ENCODE measurements around the gene KMT2C. TPM values are rescaled to one million over a fixed set of nuclear protein-coding genes. Genes with fewer than 3 reads are reported as not detected.
A peak's percentile ranks its signal among the peaks of the same experiment; 100 is the strongest.

The KMT2C gene
- total and polyA plus RNA-seq, 8 donors = 10.1 to 64.1 (median 53.3) TPM

- no peak for DNase-seq
- Histone ChIP-seq H3K4me3 (no peak overlapping the region), H3K36me3 (peaks cover 9 to 88% (median 18%) of the 10 kb centered on the region in 3 donors), H3K4me1 (no peaks in the 10 kb centered on the region), H3K27me3 (no peaks in the 10 kb centered on the region), H3K27ac (no peak overlapping the region), H3K9me3 (no peaks in the 10 kb centered on the region)
- WGBS, 2 donors = 91 to 92% methylated on average over 11 of the region's 11 CpGs
- FAIRE-seq = no peak
- intact Hi-C loops (cut with DNase I) = no loop called here
- TF ChIP-seq CTCF (IDR thresholded peaks at IDR 0.05) = no peak
- ATAC-seq = peak in 2 of 4 donors; percentile 24 to 27
Measured at GRCh38 chr7:152158801-152159587, 276.8 kb downstream of the KMT2C start.

DNA sequence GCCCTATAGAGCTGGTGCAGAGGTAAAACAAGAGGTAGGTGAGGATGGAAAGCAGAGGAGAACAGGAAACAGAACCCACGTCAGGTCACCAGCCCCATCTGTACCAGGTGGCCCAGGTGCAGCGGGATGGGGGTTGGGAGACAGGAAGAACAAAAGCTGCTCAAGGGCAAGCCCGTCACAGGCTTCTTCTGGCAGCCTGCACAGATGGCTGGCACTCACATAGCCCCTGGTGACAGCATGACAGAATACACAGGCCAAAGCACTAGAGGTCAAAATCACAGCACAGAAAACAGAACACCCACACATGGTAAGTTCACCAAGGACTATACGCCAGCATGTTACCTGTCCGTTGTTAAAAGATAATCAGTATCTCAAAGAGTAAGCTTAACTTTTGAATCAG lies 283.5 kb downstream of the KMT2C start:
- no peaks in the 10 kb centered on the region for H3K9me3 ChIP-seq
- no peak for DNase-seq
- intact Hi-C loops (cut with DNase I) = no loop called here
- ATAC-seq = peak in 1 of 4 donors; percentile 28
- TF ChIP-seq CTCF (IDR thresholded peaks at IDR 0.05) = no peak
- H3K36me3 ChIP-seq = peaks cover 10 to 93% (median 20%) of the 10 kb centered on the region in 3 donors
- no peaks in the 10 kb centered on the region for H3K27me3 ChIP-seq
- no peaks in the 10 kb centered on the region for H3K4me1 ChIP-seq
- no peak overlapping the region for H3K27ac ChIP-seq
- H3K4me3 ChIP-seq = no peak overlapping the region
- WGBS, 2 donors = 89 to 91% methylated on average over 5 of the region's 5 CpGs
- no peak for FAIRE-seq

- intact Hi-C loops (cut with DNase I) = no loop called here
Measured at GRCh38 chr7:152149363-152149762, 286.4 kb downstream of the KMT2C start.

DNA sequence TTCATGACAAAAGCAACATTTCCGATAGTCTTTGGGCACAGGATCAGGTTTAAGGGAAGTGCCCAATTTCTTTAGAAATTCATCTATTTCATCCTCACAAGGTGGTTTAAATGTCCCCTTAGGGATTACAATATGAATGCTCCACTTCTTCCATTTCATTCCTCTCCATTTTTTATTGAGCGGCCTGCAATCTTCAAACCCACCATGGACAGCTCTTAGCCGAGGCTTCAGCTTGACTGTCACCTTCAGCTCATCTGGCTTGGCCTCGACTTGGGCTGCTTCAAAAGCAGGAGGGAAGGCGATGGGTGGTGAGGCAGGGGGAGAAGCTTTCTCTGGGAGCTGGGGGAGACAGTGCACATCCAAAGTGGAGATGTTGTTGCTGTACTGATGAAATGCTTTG lies 287.1 kb downstream of the KMT2C start:
- Histone ChIP-seq H3K4me1 (no peaks in the 10 kb centered on the region), H3K27me3 (no peaks in the 10 kb centered on the region), H3K36me3 (peaks cover 7 to 93% (median 26%) of the 10 kb centered on the region in 3 donors), H3K27ac (no peak overlapping the region), H3K9me3 (no peaks in the 10 kb centered on the region), H3K4me3 (no peak overlapping the region)
- no peak for TF ChIP-seq CTCF (IDR thresholded peaks at IDR 0.05)
- FAIRE-seq = no peak
- intact Hi-C loops (cut with DNase I) = no loop called here
- no peak for DNase-seq
- no peak for ATAC-seq
- 82 to 86% methylated on average over 5 of the region's 5 CpGs for WGBS, 2 donors

More at GRCh38 chr7:152149363-152149762, 286.4 kb downstream of the KMT2C start:
- DNase-seq (no peak), ATAC-seq (no peak), FAIRE-seq (no peak)
- H3K9me3 ChIP-seq = no peaks in the 10 kb centered on the region
- WGBS, 2 donors = 65 to 70% methylated on average over 6 of the region's 6 CpGs
- no peaks in the 10 kb centered on the region for H3K4me1 ChIP-seq
- no peaks in the 10 kb centered on the region for H3K27me3 ChIP-seq
- H3K36me3 ChIP-seq = peaks cover 10 to 93% (median 24%) of the 10 kb centered on the region in 3 donors
- no peak overlapping the region for H3K4me3 ChIP-seq
- no peak overlapping the region for H3K27ac ChIP-seq
- no peak for TF ChIP-seq CTCF (IDR thresholded peaks at IDR 0.05)

- FAIRE-seq (no peak), ATAC-seq (peak; percentile 71 to 88 (median 84)), DNase-seq (no peak)
- peaks cover 4 to 76% (median 21%) of the 10 kb centered on the region in 3 donors for H3K36me3 ChIP-seq
- no peaks in the 10 kb centered on the region for H3K27me3 ChIP-seq
- H3K9me3 ChIP-seq = no peaks in the 10 kb centered on the region
- 82% methylated on average over 4 of the region's 4 CpGs for WGBS, 2 donors
- no peak overlapping the region for H3K4me3 ChIP-seq
- no peak overlapping the region for H3K27ac ChIP-seq
- H3K4me1 ChIP-seq = no peaks in the 10 kb centered on the region
- TF ChIP-seq CTCF (IDR thresholded peaks at IDR 0.05) = peak; percentile 22 to 46 (median 36)
- intact Hi-C loops (cut with DNase I) = no loop called here
Measured at GRCh38 chr7:152145853-152146466, 289.8 kb downstream of the KMT2C start.

Data from pancreas (tissue), 10 donors.